ENCODE measurements around the gene TMEM87A. TPM values are rescaled to one million over a fixed set of nuclear protein-coding genes. Genes with fewer than 3 reads are reported as not detected.

The TMEM87A gene
- total RNA-seq, 4 donors from 2014 or later: 70.6 to 104 (median 83.5) TPM

GRCh38 chr15:42190370-42190769, 82.9 kb downstream of the TMEM87A start:
- Histone ChIP-seq H3K4me3 (no peak overlapping the region), H3K36me3 (peaks cover 69% of the 10 kb centered on the region), H3K9me3 (no peaks in the 10 kb centered on the region), H3K27ac (no peak overlapping the region), H3K4me1 (no peaks in the 10 kb centered on the region), H3K27me3 (no peaks in the 10 kb centered on the region)
- 97% methylated on average over 2 of the region's 2 CpGs for WGBS
- TF ChIP-seq POLR2AphosphoS5 (IDR thresholded peaks at IDR 0.05) (no peak), CTCF (IDR thresholded peaks at IDR 0.05) (no peak), POLR2A (IDR thresholded peaks at IDR 0.05) (no peak), EP300 (IDR thresholded peaks at IDR 0.05) (no peak)
- DNase-seq (ENCODE audit: low spot score in 2 of 2): no peak

- Histone ChIP-seq H3K9me3 (no peaks in the 10 kb centered on the region), H3K27me3 (no peaks in the 10 kb centered on the region), H3K27ac (no peak overlapping the region), H3K4me1 (no peaks in the 10 kb centered on the region), H3K4me3 (no peak overlapping the region), H3K36me3 (peaks cover 93% of the 10 kb centered on the region)
- TF ChIP-seq CTCF (IDR thresholded peaks at IDR 0.05) (no peak), EP300 (IDR thresholded peaks at IDR 0.05) (no peak), POLR2A (IDR thresholded peaks at IDR 0.05) (no peak), POLR2AphosphoS5 (IDR thresholded peaks at IDR 0.05) (no peak)
- WGBS: 86% methylated on average over 1 of the region's 1 CpG
- no peak for DNase-seq (ENCODE audit: low spot score in 2 of 2)
Measured at GRCh38 chr15:42185801-42186200, 87.4 kb downstream of the TMEM87A start.

GRCh38 chr15:42184736-42185135, 88.5 kb downstream of the TMEM87A start:
- Histone ChIP-seq H3K27me3 (no peaks in the 10 kb centered on the region), H3K36me3 (peaks cover 93% of the 10 kb centered on the region), H3K4me1 (no peaks in the 10 kb centered on the region), H3K27ac (no peak overlapping the region), H3K4me3 (no peak overlapping the region), H3K9me3 (no peaks in the 10 kb centered on the region)
- no peak for DNase-seq (ENCODE audit: low spot score in 2 of 2)
- WGBS: 86% methylated on average over 4 of the region's 4 CpGs
- TF ChIP-seq POLR2A (IDR thresholded peaks at IDR 0.05) (no peak), EP300 (IDR thresholded peaks at IDR 0.05) (no peak), CTCF (IDR thresholded peaks at IDR 0.05) (no peak), POLR2AphosphoS5 (IDR thresholded peaks at IDR 0.05) (no peak)

- Histone ChIP-seq H3K27me3 (no peaks in the 10 kb centered on the region), H3K9me3 (no peaks in the 10 kb centered on the region), H3K36me3 (peaks cover 93% of the 10 kb centered on the region), H3K4me3 (no peak overlapping the region), H3K4me1 (no peaks in the 10 kb centered on the region), H3K27ac (no peak overlapping the region)
- WGBS: 73% methylated on average over 5 of the region's 5 CpGs
- TF ChIP-seq POLR2AphosphoS5 (IDR thresholded peaks at IDR 0.05) (no peak), CTCF (IDR thresholded peaks at IDR 0.05) (no peak), EP300 (IDR thresholded peaks at IDR 0.05) (no peak), POLR2A (IDR thresholded peaks at IDR 0.05) (no peak)
- no peak for DNase-seq (ENCODE audit: low spot score in 2 of 2)
Measured at GRCh38 chr15:42184296-42184695, 88.9 kb downstream of the TMEM87A start.

- Histone ChIP-seq H3K27ac (no peak overlapping the region), H3K9me3 (no peaks in the 10 kb centered on the region), H3K36me3 (peaks cover 90% of the 10 kb centered on the region), H3K4me3 (no peak overlapping the region), H3K4me1 (no peaks in the 10 kb centered on the region), H3K27me3 (no peaks in the 10 kb centered on the region)
- TF ChIP-seq CTCF (IDR thresholded peaks at IDR 0.05) (no peak), POLR2A (IDR thresholded peaks at IDR 0.05) (no peak), EP300 (IDR thresholded peaks at IDR 0.05) (no peak), POLR2AphosphoS5 (IDR thresholded peaks at IDR 0.05) (no peak)
- DNase-seq (ENCODE audit: low spot score in 2 of 2): no peak
- 92% methylated on average over 6 of the region's 6 CpGs for WGBS
Measured at GRCh38 chr15:42182961-42183360, 90.3 kb downstream of the TMEM87A start.

All from suprapubic skin (tissue), 4 donors.